A172 (cell line): Measurements from ENCODE around the gene XYLT1. TPM values are rescaled to one million over a fixed set of nuclear protein-coding genes. Genes with fewer than 3 reads are reported as not detected.

Source experiments
- DNase-seq: peaks from one replicate; pipeline ENCODE4 v3.0.0-alpha.2; 2015; ENCODE audit warnings: low spot score
- total RNA-seq: library from RNA; depleted of rRNA; stranded (reverse); fragments of >200 nt; shearing (Covaris generic); gene quantifications from 2 replicates; pipeline ENCODE4 v1.2.3, GENCODE V29; 2014

Gene XYLT1
- total RNA-seq, 1 experiment from 2014 or later = not detected

- no peak for DNase-seq
These were observed 184.3 kb downstream of the XYLT1 start for GRCh38 chr16:17286443-17286842.

GRCh38 chr16:17283016-17283415 is 187.7 kb downstream of the XYLT1 start:
- DNase-seq = no peak

DNA sequence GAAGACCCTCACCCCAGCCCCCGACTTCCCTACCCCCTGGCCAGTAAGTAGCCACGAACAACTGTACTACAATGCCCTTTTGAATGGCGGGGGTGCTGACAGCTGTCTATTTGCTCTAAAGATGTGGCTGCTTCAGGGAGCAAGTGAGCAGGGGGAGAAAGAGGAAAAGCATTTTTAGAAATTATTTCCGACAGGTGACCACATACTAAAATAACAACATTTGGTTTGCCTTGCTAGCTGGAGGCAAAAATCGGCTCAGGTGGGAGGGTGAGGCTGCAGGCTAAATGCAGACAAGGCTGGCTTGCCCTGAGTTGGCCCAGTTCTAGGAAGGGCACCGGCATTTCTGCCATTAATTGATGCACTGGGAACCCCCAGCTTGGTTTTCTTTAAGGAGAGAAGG is 188.5 kb downstream of the XYLT1 start:
- DNase-seq = no peak

GRCh38 chr16:17281052-17281451 is 189.7 kb downstream of the XYLT1 start:
- no peak for DNase-seq

- no peak for DNase-seq
These were observed 191.8 kb downstream of the XYLT1 start for GRCh38 chr16:17278988-17279387.

GRCh38 chr16:17277981-17278381 is 192.8 kb downstream of the XYLT1 start:
- DNase-seq = no peak

GRCh38 chr16:17276610-17277009 is 194.2 kb downstream of the XYLT1 start:
- DNase-seq = no peak

DNA sequence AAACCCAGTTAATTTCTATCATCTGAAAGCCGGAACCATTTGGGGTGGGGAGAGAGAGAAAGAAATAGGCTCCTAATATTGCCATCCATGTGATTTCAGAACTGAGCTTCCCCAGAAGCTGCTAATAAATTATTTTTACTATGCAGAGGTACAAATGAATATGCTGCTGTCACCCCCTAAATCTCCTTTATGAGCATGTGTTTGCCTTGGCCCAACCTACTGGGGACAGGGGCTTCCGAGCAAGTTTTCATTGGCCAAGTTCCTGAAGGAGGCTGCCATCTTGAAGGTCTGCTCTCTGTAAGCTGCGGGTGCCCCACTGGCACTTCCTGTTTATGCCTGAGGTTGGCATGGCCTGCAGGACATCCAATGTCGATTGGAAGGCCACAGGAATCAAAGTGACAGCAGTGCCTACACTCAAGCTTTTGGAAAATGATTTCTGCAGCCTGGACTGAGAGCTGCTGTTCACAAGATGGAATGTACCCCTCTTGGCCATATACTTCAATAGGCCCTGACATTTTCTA is 194.7 kb downstream of the XYLT1 start:
- DNase-seq = no peak

DNA sequence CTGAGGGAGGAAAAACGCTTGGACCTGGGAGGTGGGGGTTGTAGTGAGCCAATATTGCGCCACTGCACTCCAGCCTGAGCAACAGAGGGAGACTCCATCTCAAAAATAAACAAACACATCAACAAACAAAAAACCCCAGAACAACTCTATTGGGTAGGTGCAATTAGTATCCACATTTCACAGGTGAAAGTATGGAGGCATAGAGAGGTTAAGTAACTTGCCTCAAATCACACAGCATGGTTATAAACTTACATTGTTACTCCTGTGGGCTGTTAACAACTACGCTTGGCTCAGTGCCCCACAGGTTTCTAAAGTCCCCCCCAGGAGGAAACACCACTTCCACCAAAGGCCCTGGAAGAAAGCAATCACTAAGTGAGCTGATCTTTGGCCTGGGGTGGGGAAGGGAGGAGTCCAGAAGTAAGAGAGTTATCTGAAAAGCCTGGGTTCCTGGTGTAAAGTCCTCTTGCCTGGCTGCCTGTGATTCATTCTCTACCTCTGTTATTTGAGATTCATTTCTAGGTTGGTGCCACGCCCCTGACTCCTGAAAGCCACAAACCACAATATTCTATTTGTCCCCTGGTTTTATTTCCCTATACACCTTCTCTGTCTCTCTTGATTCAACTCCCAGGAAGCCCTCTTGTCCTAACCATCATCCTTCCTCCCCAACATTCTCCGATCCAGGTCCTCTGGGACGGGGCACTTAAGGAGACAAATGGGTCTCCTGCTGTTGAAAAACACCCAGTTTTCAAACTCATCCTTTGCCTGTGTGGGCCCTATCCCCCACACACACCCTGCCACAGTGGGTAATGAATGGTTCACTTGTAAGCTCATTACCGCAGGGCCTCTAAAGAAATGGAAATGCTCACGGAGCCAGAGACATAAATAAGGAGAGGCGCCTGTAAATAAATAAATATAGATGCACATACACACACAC is 195.4 kb downstream of the XYLT1 start:
- DNase-seq = no peak

- DNase-seq = peak; percentile 14
These were observed 197.6 kb downstream of the XYLT1 start for GRCh38 chr16:17273142-17273561.

DNA sequence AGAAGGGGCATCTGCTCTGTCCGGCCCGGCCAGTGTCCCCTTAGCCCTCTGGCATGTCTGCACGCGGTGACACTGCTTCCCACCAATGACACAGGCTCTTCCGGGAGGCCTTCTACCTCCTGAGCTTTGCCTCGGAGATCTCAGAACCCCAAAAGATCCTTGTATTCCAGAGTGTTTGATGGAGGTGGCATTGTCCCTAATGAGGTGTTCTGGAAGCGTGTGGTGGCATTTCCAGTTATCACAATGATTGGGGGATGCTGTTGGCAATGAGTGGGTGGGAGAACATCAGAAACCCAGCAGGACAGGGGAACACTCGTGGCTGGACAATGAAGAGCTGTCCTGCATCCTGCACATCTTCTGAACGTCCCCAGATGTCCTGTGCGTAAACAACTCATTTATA is 198.0 kb downstream of the XYLT1 start:
- DNase-seq = no peak

- no peak for DNase-seq
These were observed 199.1 kb downstream of the XYLT1 start for GRCh38 chr16:17271687-17272086.

- DNase-seq = no peak
These were observed 200.1 kb downstream of the XYLT1 start for GRCh38 chr16:17270683-17271109.

GRCh38 chr16:17270111-17270510 is 200.6 kb downstream of the XYLT1 start:
- DNase-seq = no peak

GRCh38 chr16:17269439-17269838 is 201.3 kb downstream of the XYLT1 start:
- DNase-seq = no peak

DNA sequence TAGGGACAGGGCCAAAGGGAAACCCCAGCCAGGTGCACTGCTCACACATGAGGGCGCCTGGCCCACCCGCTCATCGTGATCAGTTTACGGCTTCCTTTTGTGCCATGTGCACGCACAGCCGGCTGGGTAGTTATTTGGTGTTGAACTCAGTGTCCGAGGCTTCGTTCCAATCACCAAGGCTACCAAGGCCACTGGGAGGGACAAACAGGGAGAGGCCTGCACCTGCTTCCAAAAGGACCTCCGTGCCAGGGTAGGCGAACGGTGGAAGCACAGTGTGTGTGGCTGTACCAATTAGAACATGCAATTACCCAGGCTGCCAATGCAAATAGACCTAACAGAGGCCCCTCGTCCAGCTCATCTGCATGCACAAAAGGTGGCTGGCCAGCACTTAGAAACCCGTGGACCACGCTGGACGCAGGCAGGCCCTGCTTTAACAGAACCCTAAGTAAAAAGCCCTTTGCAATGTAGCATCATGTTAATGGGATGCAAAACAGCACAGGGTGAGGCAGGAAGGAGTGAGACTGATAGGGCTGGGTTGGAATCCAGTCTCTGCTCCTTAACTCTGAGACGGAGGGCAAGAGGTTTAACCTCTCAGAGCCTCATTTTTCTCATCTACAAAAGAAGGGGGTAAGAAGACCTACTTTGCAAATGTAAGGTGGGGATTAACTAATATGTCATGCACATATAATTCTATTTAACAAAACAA is 204.0 kb downstream of the XYLT1 start:
- DNase-seq = no peak

DNA sequence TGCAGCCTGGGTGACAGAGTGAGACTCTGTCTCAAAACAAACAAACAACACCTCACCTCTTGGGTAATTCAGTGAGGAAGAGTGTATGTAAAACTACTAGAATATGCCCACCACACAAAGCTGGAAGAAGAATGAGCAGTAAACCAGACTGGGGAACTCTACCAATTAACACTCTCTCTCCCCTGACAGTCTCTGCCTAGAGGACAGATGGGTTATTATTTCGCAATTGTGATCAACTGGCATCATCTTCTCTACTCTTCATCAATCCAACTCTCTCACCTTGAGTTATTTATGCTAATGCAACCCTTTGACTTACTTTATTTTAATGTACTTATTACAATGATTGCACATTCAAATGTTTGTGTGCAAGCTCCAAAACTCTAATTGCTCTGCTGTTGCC is 205.6 kb downstream of the XYLT1 start:
- DNase-seq = no peak

DNA sequence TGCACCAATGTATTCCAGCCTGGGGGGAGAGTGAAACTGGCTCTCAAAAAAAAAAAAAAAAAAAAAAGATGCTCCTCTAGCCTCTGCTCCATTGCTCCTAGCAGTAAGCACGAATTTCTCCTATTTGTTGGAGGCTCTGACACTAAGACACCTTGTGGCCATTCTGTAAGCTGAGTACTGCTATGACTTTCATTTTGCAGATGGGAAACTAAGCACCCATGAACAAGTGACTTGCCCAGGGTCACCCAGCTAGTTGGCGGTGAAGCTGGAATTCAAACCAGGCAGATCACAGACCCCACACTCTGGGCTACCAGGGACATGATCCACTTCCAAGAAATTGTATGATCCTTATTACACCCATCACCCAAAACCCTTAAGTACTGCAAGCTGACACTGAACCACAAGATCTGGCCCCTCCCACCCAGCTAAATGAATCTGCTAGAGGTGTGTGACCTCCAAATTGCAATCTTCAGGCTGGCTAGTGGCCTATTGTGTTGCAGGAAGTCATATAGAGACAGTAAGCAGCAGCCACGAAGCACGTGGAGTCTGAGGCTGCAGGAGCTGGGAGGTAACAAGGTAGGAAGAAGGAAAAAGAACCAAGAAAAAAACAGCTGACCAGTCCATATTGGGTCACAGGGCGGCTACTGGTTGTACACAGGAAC is 209.4 kb downstream of the XYLT1 start:
- no peak for DNase-seq

GRCh38 chr16:17260276-17260849 is 210.4 kb downstream of the XYLT1 start:
- no peak for DNase-seq

- DNase-seq = no peak
These were observed 210.9 kb downstream of the XYLT1 start for GRCh38 chr16:17259751-17260270.
